NT2/D1 (cell line): ENCODE measurements around the gene CYP19A1.
"Not testable (repeated sequence)": the region's sequence is repeated elsewhere in the genome, so short reads cannot be mapped to it uniquely, and the experiment has no call there.

ENCODE experiments used
- DNase-seq: peaks from one replicate; pipeline ENCODE4 v3.0.0-alpha.2; 2011; ENCODE audit warnings: low read depth, low spot score
- H3K27me3 ChIP-seq: 2 replicates; pipeline ENCODE4 v1.6.0; 2011; ENCODE audit warnings: mild to moderate bottlenecking; ENCODE audit not compliant: insufficient read length, insufficient read depth
- H3K36me3 ChIP-seq: 2 replicates; pipeline ENCODE4 v1.6.1; 2011; ENCODE audit warnings: mild to moderate bottlenecking, low read length, mixed read lengths; ENCODE audit not compliant: insufficient read depth, insufficient read length
- H3K4me1 ChIP-seq: 2 replicates; pipeline ENCODE4 v1.5.1; 2011; ENCODE audit not compliant: insufficient read depth, insufficient read length
- H3K4me3 ChIP-seq: 2 replicates; pipeline ENCODE4 v1.5.1; 2011; ENCODE audit warnings: low read depth; ENCODE audit not compliant: insufficient read length
- H3K9ac ChIP-seq: 2 replicates; pipeline ENCODE4 v1.6.0; 2011; ENCODE audit warnings: low read depth; ENCODE audit not compliant: insufficient read length
- H3K9me3 ChIP-seq: 2 replicates; pipeline ENCODE4 v1.5.1; 2011; ENCODE audit warnings: mild to moderate bottlenecking, low read length; ENCODE audit not compliant: insufficient read depth
- SUZ12 ChIP-seq: IDR thresholded peaks from 2 replicates; pipeline ENCODE4 v1.6.1; 2011; ENCODE audit not compliant: insufficient read length, insufficient read depth; ENCODE audit errors: extremely low read depth
- YY1 ChIP-seq: IDR thresholded peaks from 2 replicates; pipeline ENCODE4 v1.6.1; 2011; ENCODE audit not compliant: insufficient read length, insufficient read depth
- ZNF274 ChIP-seq: IDR thresholded peaks from 2 replicates; pipeline ENCODE4 v1.6.1; 2011; ENCODE audit warnings: mild to moderate bottlenecking, low read depth, low read length

Gene CYP19A1

GRCh38 chr15:51189669-51190385, 148.6 kb downstream of the CYP19A1 start:
- Histone ChIP-seq H3K4me3 (no peak overlapping the region), H3K9me3 (no peaks in the 10 kb centered on the region), H3K27me3 (no peaks in the 10 kb centered on the region), H3K36me3 (no peaks in the 10 kb centered on the region), H3K4me1 (peaks cover 6% of the 10 kb centered on the region), H3K9ac (no peak overlapping the region)
- no peak for DNase-seq
- no peak for TF ChIP-seq ZNF274
- no peak for TF ChIP-seq SUZ12
- TF ChIP-seq YY1 = no peak

GRCh38 chr15:51188791-51189190, 149.6 kb downstream of the CYP19A1 start:
- DNase-seq, H3K4me1 ChIP-seq, H3K4me3 ChIP-seq, H3K27me3 ChIP-seq, H3K9ac ChIP-seq, H3K9me3 ChIP-seq, H3K36me3 ChIP-seq: not testable (repeated sequence)

- no peaks in the 10 kb centered on the region for H3K27me3 ChIP-seq
- no peaks in the 10 kb centered on the region for H3K9me3 ChIP-seq
- H3K4me1 ChIP-seq = peaks cover 3% of the 10 kb centered on the region
- H3K9ac ChIP-seq = no peak overlapping the region
- no peaks in the 10 kb centered on the region for H3K36me3 ChIP-seq
- DNase-seq = no peak
- no peak overlapping the region for H3K4me3 ChIP-seq
- TF ChIP-seq YY1 (no peak), SUZ12 (no peak), ZNF274 (no peak)
Observed at GRCh38 chr15:51186891-51187290, 151.5 kb downstream of the CYP19A1 start.

DNA sequence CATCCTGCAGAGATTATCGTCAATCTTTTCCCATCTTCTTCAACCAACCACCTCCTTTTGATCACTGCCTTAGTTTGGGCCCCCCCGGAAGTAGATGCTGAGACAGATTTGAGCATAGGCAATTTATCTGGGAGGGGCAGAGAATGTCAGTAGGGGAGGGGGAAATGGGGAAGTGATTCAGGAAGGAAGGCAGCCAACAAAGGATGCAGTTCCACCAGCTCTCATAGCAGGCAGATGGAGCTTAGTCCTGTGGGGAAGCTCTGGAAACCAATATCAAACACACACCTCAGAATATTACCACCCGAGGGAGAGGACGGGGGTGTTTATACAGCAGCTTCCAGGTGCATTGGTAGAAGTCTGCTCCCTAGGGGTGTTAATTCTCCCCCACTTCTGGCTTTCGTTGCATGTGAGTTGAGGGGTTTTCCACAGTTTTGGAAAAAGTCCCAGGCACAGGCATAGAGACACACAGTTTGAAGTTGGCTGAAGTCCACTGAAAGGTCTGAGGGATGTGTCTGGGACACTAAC, 152.2 kb downstream of the CYP19A1 start:
- no peak overlapping the region for H3K9ac ChIP-seq
- H3K27me3 ChIP-seq = no peaks in the 10 kb centered on the region

DNA sequence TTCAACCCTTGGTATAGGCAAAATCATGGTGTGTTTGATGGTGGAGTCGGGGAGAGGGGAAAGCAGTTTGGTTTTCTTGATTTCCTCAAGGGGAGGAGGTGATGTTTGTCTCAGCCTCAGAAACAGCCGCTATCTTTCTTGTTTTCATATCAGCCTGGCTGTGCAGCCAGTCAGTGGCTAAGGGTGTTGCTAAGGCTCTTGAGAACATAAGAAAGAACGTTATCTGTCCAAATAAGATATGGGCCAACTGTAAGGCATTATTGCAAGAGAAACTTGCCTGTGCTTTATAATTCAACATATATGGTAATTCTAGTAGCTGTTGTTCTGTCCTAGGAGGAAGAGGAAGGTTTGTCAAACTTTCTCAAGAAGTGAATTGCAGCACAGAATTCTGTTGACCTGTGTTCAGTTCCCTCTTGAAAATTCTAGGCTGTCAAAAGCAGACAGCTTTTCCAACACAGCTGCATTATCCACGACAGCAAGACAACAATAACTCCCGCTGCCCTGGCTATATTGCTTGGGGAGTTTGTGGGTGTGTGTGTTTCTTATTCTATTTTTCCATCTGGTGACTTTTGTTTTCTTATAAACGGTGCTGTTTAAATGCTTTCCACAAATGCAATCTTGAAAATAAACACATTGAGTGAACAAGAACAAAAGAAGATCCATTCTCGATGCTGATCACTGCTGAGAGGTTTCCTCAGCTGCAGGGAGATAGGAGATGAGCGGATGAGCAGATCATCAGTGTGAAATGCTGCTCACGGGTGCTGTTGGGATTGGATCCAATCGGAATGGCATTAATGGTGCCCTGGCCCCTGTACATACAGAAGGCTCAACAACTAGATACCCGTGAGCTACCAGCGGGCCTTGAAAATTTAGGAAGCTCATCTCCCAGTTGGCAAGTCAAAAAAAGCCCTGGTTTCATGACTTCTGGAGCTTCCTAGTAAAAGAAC, 152.9 kb downstream of the CYP19A1 start:
- H3K36me3 ChIP-seq = no peaks in the 10 kb centered on the region
- no peak for DNase-seq

More for the DNA sequence above, 152.2 kb downstream of the CYP19A1 start:
- Histone ChIP-seq H3K4me3 (no peak overlapping the region), H3K4me1 (no peaks in the 10 kb centered on the region), H3K9me3 (no peaks in the 10 kb centered on the region), H3K36me3 (no peaks in the 10 kb centered on the region)
- TF ChIP-seq ZNF274 = no peak
- no peak for TF ChIP-seq YY1
- TF ChIP-seq SUZ12 = no peak
- DNase-seq = no peak

GRCh38 chr15:51184627-51185026, 153.8 kb downstream of the CYP19A1 start:
- Histone ChIP-seq H3K4me3 (no peak overlapping the region), H3K9me3 (no peaks in the 10 kb centered on the region), H3K27me3 (no peaks in the 10 kb centered on the region), H3K4me1 (no peaks in the 10 kb centered on the region), H3K36me3 (no peaks in the 10 kb centered on the region), H3K9ac (no peak overlapping the region)
- TF ChIP-seq SUZ12 = no peak
- no peak for TF ChIP-seq ZNF274
- no peak for DNase-seq

More for the DNA sequence above, 152.9 kb downstream of the CYP19A1 start:
- TF ChIP-seq YY1 (no peak), ZNF274 (no peak), SUZ12 (no peak)
- Histone ChIP-seq H3K27me3 (no peaks in the 10 kb centered on the region), H3K9me3 (no peaks in the 10 kb centered on the region), H3K4me3 (no peak overlapping the region), H3K4me1 (no peaks in the 10 kb centered on the region), H3K9ac (no peak overlapping the region)

DNA sequence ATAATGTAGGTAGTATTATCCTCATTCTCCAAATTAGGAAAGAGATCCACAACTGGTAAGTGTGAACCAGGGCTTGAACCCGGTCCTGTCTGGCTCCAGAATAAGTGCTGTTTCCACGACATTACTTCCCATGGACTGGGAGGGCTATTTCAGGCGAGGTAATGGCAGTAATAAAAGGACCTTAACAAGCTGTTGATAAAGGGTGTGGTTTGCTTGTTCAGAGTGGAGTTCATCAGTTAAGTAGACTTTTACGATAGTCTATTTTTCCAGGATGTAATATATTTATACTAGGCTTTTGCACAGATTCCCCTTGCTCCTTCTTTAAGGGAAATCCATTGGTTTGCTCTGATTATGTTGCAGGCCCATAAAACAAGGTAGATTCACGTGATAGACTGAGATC, 155.3 kb downstream of the CYP19A1 start:
- H3K36me3 ChIP-seq = no peaks in the 10 kb centered on the region
- DNase-seq = no peak
- no peaks in the 10 kb centered on the region for H3K4me1 ChIP-seq
- H3K4me3 ChIP-seq = no peak overlapping the region
- no peaks in the 10 kb centered on the region for H3K27me3 ChIP-seq
- no peak overlapping the region for H3K9ac ChIP-seq
- H3K9me3 ChIP-seq = no peaks in the 10 kb centered on the region
- no peak for TF ChIP-seq YY1
- no peak for TF ChIP-seq ZNF274
- TF ChIP-seq SUZ12 = no peak
